ENCODE data around the gene RNF166. TPM values are rescaled to one million over a fixed set of nuclear protein-coding genes. Genes with fewer than 3 reads are reported as not detected.
A peak's percentile ranks its signal among the peaks of the same experiment; 100 is the strongest.

The RNF166 gene
- total RNA-seq, 1 experiment from 2014 or later = 36.3 TPM

GRCh38 chr16:88731699-88732098 is 25.5 kb upstream of the RNF166 start:
- intact Hi-C loops (cut with micrococcal nuclease; ENCODE audit: unreplicated experiment) = no loop called here
- no peaks in the 10 kb centered on the region for H3K9me3 ChIP-seq (ENCODE audit: low read depth, low read length, poor library complexity, severe bottlenecking)
- TF ChIP-seq EZH2 (IDR thresholded peaks at IDR 0.05; ENCODE audit: borderline replicate concordance, low read depth, low read length, poor library complexity, severe bottlenecking) = no peak
- TF ChIP-seq CTCF (conservative IDR thresholded peaks at IDR 0.05; ENCODE audit: low read depth, low read length) = no peak
- DNase-seq (ENCODE audit: low spot score) = no peak
- CTCF ChIA-PET = no interaction called here
- H3K36me3 ChIP-seq (ENCODE audit: insufficient read depth, low read length, poor library complexity, severe bottlenecking) = peaks cover 39% of the 10 kb centered on the region
- H3K27ac ChIP-seq (ENCODE audit: low read depth, low read length, poor library complexity, severe bottlenecking) = no peak overlapping the region
- H3K4me1 ChIP-seq (ENCODE audit: insufficient read depth, low read length, poor library complexity, severe bottlenecking) = peaks cover 5% of the 10 kb centered on the region
- no peak overlapping the region for H3K4me3 ChIP-seq (ENCODE audit: low read depth, low read length, poor library complexity, severe bottlenecking)
- POLR2A ChIA-PET (ENCODE audit: low non-redundant PET) = no interaction called here
- BruUV-seq (replicated peaks) = no TSS peak
- no peaks in the 10 kb centered on the region for H3K27me3 ChIP-seq (replicated peaks; ENCODE audit: insufficient read depth, low read depth, low read length, poor library complexity)

GRCh38 chr16:88730632-88731607 is 24.7 kb upstream of the RNF166 start:
- TF ChIP-seq CTCF (conservative IDR thresholded peaks at IDR 0.05; ENCODE audit: low read depth, low read length) (no peak), EZH2 (IDR thresholded peaks at IDR 0.05; ENCODE audit: borderline replicate concordance, low read depth, low read length, poor library complexity, severe bottlenecking) (no peak)
- no peak for DNase-seq (ENCODE audit: low spot score)
- CTCF ChIA-PET = no interaction called here
- Histone ChIP-seq H3K27me3 (replicated peaks; ENCODE audit: insufficient read depth, low read depth, low read length, poor library complexity) (no peaks in the 10 kb centered on the region), H3K9me3 (ENCODE audit: low read depth, low read length, poor library complexity, severe bottlenecking) (no peaks in the 10 kb centered on the region), H3K4me1 (ENCODE audit: insufficient read depth, low read length, poor library complexity, severe bottlenecking) (peaks cover 5% of the 10 kb centered on the region), H3K4me3 (ENCODE audit: low read depth, low read length, poor library complexity, severe bottlenecking) (no peak overlapping the region), H3K36me3 (ENCODE audit: insufficient read depth, low read length, poor library complexity, severe bottlenecking) (peaks cover 44% of the 10 kb centered on the region), H3K27ac (ENCODE audit: low read depth, low read length, poor library complexity, severe bottlenecking) (no peak overlapping the region)
- intact Hi-C loops (cut with micrococcal nuclease; ENCODE audit: unreplicated experiment) = no loop called here
- BruUV-seq (replicated peaks) = no TSS peak
- POLR2A ChIA-PET (ENCODE audit: low non-redundant PET) = no interaction called here

GRCh38 chr16:88727871-88728270 is 21.7 kb upstream of the RNF166 start:
- H3K36me3 ChIP-seq (ENCODE audit: insufficient read depth, low read length, poor library complexity, severe bottlenecking) = peaks cover 54% of the 10 kb centered on the region
- no peaks in the 10 kb centered on the region for H3K27me3 ChIP-seq (replicated peaks; ENCODE audit: insufficient read depth, low read depth, low read length, poor library complexity)
- no peak overlapping the region for H3K4me3 ChIP-seq (ENCODE audit: low read depth, low read length, poor library complexity, severe bottlenecking)
- peak; percentile 88 for DNase-seq (ENCODE audit: low spot score)
- POLR2A ChIA-PET (ENCODE audit: low non-redundant PET) = no interaction called here
- H3K4me1 ChIP-seq (ENCODE audit: insufficient read depth, low read length, poor library complexity, severe bottlenecking) = peaks cover 5% of the 10 kb centered on the region
- no peaks in the 10 kb centered on the region for H3K9me3 ChIP-seq (ENCODE audit: low read depth, low read length, poor library complexity, severe bottlenecking)
- TF ChIP-seq EZH2 (IDR thresholded peaks at IDR 0.05; ENCODE audit: borderline replicate concordance, low read depth, low read length, poor library complexity, severe bottlenecking) = no peak
- TF ChIP-seq CTCF (conservative IDR thresholded peaks at IDR 0.05; ENCODE audit: low read depth, low read length) = no peak
- H3K27ac ChIP-seq (ENCODE audit: low read depth, low read length, poor library complexity, severe bottlenecking) = peak overlapping the region; percentile 26
- CTCF ChIA-PET = interaction anchor here (1.2 kb wide), 1 partner anchor 10 kb away, joined by 6 read pairs; no protein-coding TSS in a partner anchor
- intact Hi-C loops (cut with micrococcal nuclease; ENCODE audit: unreplicated experiment) = no loop called here
- BruUV-seq (replicated peaks) = no TSS peak
